Measurements from ENCODE around the gene GRHL1.
"Not testable (repeated sequence)": the region's sequence is repeated elsewhere in the genome, so short reads cannot be mapped to it uniquely, and the experiment has no call there.

GRHL1 gene

DNA sequence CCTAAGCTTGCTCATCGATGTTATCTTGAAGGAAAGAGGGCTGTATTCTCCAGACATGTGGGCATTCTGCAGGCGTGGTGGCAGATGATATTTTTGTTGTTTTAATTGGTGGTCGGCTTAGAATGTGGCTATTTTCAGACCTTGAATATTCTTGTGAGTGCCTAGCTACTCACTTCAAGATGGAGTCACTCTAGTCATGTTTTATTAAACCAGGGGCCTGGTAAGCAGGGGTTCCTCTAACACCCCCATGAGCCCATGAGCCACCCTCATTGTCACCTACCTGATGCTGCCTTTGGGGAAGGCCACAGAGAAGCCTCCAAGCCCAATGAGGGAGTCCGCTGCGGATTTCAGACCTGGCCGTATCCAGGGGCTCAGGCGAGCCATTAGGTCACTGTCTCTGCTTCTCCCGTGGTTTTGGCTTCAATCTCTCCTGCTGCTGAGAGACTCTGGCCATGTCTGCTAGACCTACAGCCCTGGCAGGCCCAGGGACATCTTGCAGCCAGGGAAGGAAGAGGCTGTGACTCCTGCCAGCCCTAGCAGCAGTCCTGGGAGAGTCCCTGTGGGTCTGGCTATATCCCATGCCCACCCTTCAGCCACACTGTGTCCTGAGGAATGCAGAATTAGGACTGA, 75.6 kb downstream of the GRHL1 start:
- no peak for DNase-seq (ENCODE audit: low read depth)

DNA sequence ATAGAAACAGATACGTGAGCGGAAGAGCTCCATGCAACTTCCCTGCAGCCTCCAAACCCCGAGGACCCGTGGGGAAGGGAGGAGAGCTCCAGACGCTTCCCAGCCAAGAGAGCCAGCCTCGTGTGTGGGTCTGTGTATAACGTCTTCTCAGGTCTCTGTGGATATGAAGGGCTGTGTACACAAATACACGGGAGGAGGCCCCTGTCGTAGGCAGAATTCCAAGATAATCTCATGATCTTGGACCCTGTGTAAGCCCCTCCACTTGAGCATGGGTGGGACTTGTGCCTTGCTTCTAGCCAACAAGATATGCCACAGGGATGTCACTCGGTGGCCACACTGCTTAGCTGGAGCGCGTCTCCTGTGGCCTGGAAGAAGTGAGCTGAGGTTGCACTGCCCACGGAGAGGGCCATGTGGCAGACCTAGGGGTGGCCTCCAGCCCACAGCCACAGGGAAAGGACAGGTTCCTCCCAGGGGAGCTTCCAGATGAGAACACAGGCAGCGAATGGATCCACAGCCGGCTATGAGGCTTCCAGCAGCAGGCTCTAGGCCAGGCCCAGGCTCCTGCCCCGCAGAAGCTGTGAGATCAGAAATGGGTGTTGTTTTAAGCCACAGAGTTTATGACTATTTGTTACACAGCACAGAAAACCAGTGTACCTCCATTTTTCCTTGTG, 76.3 kb downstream of the GRHL1 start:
- DNase-seq (ENCODE audit: low read depth) = no peak

DNA sequence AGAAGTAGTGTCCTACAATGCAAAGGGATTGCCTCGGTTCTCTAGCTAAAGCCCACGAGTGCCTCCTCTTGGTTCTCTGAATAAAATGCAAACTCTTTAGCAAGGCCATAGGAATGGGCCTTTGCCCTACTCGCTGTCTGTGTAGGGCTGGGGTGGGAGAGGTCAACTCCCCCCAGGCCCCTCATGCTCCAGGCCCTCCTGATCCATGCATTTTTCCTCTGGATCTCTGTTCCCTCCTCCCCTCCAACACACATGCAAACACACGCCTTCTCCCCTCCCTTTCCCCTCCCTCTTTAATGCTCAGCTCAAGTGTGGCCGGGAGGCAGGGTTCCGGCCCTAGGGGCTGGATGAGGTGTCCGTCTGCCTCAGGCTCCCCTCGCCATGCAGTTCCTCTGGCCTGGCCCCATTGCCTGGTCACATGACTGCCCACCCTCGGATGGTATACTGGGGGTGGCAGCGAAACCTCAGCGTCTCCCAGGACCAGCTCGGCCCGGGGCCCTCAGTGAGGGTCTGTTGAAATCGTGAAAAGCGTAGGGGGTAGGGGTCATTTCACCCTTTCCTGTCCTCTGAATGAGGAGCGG, 77.0 kb downstream of the GRHL1 start:
- DNase-seq (ENCODE audit: low read depth) = no peak

DNA sequence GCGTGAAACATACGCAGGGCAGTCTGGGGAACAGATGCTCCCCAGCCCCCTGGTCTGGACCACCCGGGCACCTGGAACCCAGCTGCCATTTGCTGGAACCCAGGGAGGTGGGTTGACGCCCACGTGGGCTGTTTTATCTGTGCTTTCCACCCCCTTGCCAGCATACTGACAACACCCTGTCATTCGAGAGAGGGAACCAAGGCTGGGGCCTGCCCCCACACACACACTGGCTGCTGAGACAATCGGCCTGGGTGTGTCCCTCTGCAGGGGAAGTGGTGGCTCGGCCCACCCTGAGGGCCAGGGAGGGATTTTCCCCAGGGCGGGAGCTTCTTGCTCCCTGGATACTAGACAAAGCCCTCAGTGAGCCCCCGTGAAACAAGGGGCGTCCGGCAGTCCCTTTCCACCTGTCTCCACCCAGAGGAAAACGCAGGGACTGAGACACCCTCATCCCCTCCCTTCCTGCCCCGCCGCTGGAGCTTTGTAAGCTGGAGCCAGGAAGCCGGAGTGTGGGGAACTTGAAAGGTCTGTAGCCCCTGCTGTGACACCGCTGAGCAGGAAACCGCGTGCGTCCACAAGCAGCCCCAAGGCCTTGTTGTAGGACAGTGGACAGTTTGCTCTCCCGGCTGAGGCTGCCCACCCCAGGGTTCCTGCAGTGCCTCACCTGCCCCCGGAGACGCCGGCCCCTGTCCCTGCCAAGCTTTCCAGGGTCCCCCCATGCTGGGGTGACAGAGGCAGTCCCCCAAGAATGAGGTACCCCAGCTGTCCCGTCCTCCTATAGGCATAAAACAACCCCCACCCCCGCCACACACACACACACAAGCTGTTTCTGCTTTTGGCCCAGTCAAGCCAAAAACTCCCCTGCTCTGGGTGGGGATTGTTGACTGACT, 77.7 kb downstream of the GRHL1 start:
- DNase-seq (ENCODE audit: low read depth) = peak; percentile 14

DNA sequence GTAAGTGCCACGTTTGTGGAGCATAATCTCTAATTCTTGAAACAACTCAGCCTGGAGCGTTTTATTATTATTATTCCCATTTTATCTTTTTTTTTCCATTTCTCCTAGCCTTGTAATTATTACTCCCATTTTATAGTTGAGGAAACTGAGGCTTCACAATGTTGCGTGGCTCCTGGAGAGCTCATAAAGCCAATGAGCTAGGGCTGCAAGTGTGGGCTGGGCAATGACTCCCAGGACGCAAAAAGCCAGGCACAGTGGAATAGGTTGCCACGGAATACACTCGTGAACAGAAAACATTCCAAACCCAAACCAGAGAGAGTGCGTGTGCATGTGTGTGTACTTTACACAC, 78.4 kb downstream of the GRHL1 start:
- no peak for DNase-seq (ENCODE audit: low read depth)

DNA sequence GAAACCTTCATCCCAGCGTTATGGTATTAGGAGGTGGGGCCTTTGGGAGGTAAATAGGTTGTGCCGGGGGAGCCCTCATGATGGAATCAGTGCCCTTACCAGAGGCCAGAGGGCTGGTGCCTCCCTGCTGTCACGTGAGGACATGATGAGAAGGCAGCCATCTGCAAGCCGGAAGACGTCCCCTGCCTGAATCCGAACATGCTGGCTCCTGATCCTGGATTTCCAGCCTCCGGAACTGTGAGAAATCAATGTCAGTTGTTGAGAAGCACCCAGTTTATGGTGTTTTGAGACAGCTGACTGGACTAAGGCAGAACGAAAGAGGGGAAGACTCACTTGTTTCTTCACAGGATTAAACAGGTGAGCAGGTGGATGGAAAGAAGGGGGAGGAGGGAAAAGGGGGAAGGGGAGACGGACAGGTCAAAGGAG, 78.8 kb downstream of the GRHL1 start:
- DNase-seq (ENCODE audit: low read depth) = no peak

DNA sequence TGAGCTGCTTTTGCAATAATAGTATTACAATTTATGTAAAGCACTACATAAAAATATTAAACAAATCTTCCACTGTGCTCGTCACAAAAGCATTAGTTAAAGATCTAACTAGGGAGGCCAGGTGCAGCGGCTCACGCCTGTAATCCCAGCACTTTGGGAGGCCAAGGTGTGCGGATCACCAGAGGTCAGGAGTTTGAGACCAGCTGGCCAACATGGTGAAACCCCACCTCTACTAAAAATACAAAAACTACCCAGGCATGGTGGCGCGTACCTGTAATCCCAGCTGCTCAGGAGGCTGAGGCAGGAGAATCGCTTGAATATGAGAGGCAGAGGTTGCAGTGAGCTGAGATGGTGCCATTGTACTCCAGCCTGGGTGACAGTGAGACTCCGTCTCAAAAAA, 79.3 kb downstream of the GRHL1 start:
- DNase-seq (ENCODE audit: low read depth) = not testable (repeated sequence)

DNA sequence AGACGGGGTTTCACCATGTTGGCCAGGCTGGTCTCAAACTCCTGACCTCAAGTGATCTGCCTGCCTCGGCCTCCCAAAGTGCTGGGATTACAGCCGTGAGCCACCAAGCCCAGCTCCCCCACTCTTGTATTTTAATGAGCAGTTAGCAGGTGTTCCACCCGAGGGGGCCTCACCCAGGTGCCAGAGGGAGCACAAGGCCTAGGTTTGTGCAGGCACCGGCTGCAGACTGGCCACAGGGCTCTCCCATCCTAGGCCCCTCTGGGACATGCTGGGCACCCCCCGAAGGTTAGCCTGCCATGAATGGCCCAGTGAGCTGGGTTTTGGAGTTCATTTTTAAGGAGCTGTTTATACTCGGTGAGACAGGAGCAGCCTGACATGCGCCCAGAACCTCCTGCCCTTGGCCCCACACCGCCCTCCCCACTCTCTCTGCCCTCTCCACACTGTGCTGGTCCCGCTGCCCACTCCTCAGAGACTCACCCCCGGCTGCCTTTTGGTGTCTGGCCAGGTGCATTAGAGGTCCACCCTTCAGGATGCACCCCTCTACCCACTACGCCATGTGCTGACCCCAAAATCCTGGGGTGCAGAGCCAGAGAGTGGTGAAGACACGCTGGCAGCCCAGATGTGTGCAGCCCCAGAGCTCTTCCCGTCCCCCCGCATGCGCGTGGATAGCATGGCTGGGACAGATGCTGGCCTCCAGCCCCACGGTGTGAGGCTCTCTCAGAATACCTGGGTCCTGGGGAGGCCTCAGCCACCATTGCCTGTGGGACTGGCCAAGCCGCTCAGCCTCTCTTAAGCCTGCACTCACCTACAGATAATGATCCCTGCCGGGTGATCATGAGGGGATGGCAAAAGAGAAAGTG, 80.6 kb downstream of the GRHL1 start:
- DNase-seq (ENCODE audit: low read depth) = no peak

DNA sequence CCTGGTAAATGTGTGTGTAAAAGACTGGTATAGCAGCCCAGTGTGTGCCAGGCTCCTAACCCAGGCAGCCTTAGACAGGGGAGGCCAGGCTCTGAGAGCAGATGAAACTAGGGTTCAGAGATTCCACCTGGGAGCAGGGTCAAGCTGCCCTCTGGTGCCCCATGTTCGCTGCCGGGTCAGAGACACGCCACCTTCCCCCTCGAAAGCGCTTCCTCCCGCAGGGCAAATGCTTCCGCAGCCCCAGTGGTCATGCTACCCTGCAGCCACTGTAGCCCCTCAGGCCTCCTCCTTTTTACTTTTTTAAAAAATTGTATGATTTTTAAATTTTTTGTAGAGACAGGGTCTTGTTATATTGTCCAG, 81.2 kb downstream of the GRHL1 start:
- DNase-seq (ENCODE audit: low read depth) = no peak

DNA sequence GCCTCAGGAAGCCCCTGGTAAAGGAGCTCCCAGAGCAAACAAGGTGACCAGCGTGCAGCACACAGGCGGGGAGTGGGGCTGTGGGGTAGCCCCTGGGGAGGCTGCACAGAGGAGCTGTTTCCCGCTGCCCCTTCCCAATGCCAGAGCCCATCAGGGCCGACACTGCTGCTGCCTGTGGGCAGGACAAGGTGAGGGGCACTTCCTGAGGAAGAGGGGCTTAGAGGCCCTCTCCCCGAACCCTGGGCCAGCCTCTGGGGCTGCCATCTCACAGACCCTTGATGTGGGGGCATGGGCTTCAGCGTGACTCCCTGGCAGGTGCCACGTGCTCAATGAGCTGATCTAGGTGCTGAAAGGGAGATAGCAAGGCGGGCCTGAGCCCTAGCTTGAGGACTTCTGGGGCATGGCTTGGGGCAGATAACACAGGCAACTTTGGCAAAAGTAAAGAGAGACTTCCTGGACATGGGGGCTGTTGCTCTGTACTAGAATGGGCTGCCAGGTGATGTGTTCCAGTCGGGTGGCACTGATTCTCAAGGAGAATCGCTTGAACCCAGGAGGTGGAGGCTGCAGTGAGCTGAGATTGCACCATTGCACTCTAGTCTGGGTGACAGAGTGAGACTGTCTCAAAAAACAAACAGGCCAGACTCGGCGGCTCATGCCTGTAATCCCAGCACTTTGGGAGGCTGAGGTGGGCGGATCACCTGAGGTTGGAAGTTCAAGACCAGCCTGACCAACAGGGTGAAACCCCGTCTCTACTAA, 81.9 kb downstream of the GRHL1 start:
- no peak for DNase-seq (ENCODE audit: low read depth)

DNA sequence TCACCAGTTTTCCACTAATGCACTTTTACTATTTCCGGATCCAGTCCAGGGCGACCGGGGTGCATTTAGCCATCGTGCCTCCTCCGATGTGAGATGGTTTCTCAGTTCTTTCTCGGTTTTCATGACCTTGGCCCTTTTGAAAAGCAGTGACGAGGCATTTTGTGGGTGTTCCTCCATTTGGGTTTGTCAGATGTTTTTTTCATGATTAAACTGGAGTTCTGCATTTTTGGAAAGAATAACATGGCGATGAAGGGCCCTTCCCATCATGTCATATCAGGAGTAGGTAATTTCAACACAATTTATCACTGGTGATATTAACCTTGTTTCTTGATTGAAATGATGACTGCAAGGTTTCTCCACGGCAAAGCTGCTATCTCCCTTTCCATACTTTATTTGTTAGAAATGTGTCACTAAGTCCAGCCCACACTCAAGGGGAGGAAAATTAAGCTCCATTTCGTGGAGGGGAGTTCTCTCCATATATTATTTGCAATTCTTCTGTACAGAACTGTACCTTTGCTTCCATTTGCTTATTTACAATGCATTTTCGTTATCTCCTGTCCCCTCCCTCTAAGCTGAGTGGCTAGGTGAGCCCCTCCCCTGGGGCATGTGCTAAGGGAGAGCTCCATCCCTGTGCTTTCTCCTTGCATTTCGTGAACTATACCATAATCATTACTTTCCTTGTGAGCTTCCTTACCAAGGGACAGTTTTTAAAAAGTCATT, 83.0 kb downstream of the GRHL1 start:
- DNase-seq (ENCODE audit: low read depth) = no peak

DNA sequence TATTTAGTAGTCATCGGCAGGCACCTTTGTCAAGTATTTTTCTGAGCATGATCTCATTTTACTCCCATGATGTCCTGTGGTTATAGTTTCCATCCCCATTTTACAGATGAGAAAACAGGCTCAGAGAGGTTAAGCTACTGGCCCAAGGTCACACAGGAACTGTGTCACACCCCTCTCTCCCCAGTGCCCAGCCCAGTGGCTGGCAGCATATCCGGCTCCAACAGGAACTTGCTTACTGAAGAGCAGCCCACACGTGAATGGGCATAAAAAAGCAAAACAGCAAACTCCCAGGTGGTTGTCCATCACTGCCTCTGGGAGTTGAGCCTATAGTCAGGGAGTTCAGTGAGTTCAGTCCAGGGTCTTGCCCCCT, 83.5 kb downstream of the GRHL1 start:
- DNase-seq (ENCODE audit: low read depth) = no peak

DNA sequence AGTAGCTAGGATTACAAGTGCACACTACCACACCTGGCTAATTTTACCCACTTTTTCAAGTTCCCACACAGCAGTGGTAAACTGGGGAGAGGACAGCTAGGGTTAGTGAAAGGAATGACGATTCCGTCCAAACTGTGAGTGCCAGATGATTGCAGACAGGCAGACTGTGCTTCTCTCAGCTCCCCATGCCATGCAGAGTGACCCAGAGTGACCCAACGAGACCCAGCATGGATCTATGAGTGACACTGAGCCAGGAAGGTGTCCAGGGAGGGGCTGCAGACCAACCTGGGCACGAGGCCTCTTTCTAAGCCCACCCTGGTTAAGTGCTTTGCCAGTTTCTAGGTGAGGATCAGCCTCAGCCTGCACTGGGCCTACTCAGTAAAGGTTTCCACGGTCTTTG, 84.1 kb downstream of the GRHL1 start:
- no peak for DNase-seq (ENCODE audit: low read depth)

DNA sequence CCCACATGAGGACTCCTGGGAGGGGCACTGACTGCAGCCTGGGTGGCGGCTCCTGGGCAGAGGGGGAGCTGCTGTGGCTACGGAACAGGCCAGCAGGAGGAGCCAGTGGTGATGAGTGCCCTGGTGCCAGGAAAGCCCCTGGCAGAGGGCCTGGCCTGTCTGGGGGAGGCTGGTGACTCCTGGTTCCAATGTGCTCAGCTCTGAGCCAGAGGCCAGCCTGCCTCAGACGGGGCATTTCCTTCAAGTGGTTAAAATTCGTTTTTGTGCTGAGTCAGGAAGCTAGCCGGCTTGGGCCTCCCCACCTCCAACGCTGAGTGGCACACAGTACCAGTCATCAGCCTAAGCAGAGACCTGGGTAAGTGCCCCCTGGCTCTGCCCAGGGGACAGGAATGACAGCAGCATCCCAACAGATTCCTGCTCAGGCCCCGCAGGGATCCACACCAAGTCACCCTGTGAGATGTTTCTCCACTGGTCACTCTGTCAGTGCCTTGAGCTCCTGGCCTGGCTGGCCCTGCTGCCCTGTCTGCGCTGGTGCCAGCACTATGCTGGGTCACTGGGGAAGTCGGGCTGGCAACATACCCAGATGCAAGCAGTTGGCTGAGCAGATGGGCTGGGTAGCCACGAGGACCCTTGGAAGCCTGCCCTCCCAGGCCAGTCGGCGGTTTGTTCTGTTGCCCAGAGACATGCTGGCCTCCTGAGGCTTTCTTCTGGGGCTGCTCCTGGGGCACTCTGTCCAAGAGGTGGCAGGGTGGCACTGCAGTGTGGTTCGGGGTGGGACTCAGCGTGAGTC, 84.8 kb downstream of the GRHL1 start:
- DNase-seq (ENCODE audit: low read depth) = no peak

DNA sequence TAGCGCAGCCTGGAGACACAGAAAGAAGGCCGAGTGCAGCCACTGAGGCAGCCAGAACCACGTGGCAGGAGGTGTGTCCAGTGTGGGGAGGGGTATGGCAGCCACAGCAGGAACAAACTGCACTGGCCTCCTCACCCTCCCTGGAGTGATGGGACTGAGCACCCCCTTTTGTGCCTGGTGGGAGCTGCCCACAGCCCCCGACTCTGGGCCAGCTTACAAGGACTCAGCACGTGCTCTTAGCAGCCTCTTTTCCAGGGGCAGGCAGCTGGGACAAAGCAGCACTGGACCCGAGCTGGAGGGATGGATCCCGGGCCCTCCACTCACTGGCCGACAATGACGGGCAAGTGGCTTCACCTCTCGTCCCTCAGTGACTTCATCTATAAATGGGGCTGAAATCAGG, 86.6 kb downstream of the GRHL1 start:
- no peak for DNase-seq (ENCODE audit: low read depth)

DNA sequence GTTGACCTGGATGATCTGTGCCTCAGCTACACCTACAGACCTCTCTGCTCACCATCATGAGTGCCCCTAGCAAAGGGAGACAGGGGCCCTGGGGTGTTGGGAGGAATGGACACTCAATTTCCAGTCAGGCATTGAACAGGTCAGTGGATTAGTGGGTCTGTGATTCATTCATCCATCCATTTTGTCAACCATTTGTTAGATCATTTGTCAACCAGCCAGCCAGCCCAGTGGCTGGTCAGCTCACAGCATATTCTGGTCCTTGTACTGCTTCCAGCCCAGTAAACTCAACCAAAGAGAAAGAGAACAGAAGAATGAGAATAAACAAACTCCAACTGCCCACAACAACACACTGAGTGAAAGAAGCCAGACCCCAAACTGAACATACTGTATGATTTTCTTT, 87.2 kb downstream of the GRHL1 start:
- DNase-seq (ENCODE audit: low read depth) = no peak

DNA sequence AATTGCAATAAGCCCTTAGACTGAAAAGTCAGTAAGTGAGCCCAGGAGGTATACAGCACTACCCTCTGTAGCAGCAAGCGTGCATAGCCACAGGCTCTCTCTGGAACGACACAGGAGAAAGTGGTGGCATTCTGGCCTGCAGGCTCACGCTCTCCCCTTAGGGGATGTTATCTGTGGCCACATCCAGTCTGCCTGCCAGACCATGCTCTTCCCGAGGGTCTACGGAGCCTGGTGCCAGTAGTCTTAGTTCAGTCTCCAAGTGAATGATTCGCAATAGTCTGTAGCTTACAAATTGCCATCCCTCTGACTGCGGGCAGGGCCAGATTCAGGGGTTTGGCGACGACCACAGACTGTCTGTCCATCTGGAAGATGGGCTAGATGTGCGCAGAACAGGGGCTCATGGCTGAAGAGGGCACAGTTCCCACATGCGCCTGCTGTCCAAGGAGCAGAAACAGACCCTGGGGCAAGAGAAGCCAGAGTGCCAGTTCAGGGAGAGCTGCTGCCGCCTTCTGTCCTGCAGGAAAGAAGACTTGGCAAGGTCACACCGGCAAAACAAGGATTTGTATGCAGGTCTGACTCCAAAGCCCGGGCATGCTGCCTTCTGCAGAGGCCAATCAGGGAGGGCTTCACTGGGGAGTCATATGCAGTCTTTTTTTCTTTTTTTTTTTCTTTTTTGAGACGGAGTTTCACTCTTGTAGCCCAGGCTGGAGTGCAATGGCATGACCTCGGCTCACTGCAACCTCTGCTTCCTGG, 88.3 kb downstream of the GRHL1 start:
- DNase-seq (ENCODE audit: low read depth) = no peak

DNA sequence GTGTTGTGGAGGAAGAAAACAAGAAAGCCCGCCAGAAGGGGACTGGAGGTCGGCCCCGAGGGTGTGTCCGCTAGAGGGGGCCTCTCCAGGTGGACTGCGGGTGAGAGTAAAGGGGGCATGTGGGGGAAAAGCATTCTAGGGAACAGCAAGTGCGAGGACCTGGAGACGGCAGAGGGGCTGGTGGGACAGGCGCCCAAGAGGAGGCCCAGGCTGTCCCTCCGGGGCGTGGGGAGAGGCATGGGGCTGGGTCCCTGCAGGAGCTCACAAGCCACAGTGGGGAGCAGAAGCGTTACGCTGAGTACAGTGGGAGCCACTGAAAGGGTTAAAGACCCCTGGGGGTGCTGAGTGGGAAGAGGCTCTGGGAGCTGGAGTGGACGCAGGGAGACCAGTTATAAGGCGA, 90.2 kb downstream of the GRHL1 start:
- DNase-seq (ENCODE audit: low read depth) = no peak

All from stimulated activated CD8-positive, alpha-beta memory T cell treated with anti-CD3 and anti-CD28 coated beads, Interleukin-15, amount 100 ng/mL, for 1 hour (primary cell).